ENCODE results near the gene MINK1. TPM values are rescaled to one million over a fixed set of nuclear protein-coding genes. Genes with fewer than 3 reads are reported as not detected.

Gene MINK1
- total and polyA plus RNA-seq, 10 of the 15 experiments (the other 5 are each of a cell fraction or from before 2014, with no cell fraction given): 0.08 to 55.6 (median 15.0) TPM

DNA sequence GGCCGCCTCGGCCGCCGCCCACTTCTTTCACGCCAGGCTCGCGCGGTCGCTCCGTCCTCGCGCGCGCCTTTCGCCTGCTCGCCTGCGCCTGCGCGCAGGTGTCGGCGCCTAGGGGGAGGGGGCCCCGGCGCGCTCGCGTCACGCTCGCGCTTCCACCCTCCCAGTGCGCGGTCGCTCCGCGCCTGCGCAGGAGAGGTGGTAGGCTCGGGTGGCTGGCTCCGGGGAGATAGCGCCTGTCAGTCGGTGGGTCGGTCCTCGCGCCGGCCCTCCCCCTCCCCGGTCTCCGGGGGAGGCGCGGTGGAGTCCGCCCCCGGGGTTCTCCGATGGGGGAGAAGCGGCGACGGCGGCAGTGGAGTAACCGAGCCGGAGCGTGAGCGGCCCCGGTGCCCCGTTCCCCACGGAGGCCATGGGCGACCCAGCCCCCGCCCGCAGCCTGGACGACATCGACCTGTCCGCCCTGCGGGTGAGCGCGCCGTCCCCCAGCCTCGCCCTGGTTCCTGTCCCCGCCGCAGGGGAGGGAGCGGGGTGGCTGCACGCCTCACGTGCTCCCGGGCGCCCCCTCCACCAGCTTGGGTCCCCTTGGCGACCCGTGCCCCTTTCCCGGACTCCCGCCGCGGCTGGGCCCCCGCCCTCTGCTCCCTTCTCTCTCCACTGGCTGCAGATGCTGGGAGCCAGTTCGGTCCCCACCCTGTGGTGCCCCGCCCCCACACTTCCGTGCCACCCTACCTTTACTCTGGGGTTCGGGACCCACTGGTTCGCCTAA, at the start of gene MINK1 (continued):
- TF ChIP-seq SUPT20H (IDR thresholded peaks at IDR 0.05; ENCODE audit: borderline replicate concordance, control insufficient read depth, low read depth, low read length) (no peak), SMC3 (IDR thresholded peaks at IDR 0.05; ENCODE audit: borderline replicate concordance, low read length) (no peak), SMAD1 (IDR thresholded peaks at IDR 0.05; ENCODE audit: low read depth, partially characterized antibody) (no peak), MEF2B (IDR thresholded peaks at IDR 0.05; ENCODE audit: partially characterized antibody, poor library complexity, severe bottlenecking) (no peak)
- TF ChIP-seq, protein P1, sequence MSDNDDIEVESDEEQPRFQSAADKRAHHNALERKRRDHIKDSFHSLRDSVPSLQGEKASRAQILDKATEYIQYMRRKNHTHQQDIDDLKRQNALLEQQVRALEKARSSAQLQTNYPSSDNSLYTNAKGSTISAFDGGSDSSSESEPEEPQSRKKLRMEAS (IDR thresholded peaks at IDR 0.05; ENCODE audit: low read depth, low read length): no peak
- TF ChIP-seq, protein P2, sequence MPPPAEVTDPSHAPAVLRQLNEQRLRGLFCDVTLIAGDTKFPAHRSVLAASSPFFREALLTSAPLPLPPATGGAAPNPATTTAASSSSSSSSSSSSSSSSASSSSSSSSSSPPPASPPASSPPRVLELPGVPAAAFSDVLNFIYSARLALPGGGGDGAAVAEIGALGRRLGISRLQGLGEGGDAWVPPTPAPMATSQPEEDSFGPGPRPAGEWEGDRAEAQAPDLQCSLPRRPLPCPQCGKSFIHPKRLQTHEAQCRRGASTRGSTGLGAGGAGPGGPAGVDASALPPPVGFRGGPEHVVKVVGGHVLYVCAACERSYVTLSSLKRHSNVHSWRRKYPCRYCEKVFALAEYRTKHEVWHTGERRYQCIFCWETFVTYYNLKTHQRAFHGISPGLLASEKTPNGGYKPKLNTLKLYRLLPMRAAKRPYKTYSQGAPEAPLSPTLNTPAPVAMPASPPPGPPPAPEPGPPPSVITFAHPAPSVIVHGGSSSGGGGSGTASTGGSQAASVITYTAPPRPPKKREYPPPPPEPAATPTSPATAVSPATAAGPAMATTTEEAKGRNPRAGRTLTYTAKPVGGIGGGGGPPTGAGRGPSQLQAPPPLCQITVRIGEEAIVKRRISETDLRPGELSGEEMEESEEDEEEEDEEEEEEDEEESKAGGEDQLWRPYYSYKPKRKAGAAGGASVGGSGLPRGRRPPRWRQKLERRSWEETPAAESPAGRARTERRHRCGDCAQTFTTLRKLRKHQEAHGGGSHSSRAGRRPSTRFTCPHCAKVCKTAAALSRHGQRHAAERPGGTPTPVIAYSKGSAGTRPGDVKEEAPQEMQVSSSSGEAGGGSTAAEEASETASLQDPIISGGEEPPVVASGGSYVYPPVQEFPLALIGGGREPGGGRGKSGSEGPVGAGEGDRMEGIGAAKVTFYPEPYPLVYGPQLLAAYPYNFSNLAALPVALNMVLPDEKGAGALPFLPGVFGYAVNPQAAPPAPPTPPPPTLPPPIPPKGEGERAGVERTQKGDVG (CRISPR knock-in tag; IDR thresholded peaks at IDR 0.05): no peak
- TF ChIP-seq, protein P3, sequence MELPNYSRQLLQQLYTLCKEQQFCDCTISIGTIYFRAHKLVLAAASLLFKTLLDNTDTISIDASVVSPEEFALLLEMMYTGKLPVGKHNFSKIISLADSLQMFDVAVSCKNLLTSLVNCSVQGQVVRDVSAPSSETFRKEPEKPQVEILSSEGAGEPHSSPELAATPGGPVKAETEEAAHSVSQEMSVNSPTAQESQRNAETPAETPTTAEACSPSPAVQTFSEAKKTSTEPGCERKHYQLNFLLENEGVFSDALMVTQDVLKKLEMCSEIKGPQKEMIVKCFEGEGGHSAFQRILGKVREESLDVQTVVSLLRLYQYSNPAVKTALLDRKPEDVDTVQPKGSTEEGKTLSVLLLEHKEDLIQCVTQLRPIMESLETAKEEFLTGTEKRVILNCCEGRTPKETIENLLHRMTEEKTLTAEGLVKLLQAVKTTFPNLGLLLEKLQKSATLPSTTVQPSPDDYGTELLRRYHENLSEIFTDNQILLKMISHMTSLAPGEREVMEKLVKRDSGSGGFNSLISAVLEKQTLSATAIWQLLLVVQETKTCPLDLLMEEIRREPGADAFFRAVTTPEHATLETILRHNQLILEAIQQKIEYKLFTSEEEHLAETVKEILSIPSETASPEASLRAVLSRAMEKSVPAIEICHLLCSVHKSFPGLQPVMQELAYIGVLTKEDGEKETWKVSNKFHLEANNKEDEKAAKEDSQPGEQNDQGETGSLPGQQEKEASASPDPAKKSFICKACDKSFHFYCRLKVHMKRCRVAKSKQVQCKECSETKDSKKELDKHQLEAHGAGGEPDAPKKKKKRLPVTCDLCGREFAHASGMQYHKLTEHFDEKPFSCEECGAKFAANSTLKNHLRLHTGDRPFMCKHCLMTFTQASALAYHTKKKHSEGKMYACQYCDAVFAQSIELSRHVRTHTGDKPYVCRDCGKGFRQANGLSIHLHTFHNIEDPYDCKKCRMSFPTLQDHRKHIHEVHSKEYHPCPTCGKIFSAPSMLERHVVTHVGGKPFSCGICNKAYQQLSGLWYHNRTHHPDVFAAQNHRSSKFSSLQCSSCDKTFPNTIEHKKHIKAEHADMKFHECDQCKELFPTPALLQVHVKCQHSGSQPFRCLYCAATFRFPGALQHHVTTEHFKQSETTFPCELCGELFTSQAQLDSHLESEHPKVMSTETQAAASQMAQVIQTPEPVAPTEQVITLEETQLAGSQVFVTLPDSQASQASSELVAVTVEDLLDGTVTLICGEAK (IDR thresholded peaks at IDR 0.05; ENCODE audit: borderline replicate concordance): no peak
- TF ChIP-seq, protein P4, sequence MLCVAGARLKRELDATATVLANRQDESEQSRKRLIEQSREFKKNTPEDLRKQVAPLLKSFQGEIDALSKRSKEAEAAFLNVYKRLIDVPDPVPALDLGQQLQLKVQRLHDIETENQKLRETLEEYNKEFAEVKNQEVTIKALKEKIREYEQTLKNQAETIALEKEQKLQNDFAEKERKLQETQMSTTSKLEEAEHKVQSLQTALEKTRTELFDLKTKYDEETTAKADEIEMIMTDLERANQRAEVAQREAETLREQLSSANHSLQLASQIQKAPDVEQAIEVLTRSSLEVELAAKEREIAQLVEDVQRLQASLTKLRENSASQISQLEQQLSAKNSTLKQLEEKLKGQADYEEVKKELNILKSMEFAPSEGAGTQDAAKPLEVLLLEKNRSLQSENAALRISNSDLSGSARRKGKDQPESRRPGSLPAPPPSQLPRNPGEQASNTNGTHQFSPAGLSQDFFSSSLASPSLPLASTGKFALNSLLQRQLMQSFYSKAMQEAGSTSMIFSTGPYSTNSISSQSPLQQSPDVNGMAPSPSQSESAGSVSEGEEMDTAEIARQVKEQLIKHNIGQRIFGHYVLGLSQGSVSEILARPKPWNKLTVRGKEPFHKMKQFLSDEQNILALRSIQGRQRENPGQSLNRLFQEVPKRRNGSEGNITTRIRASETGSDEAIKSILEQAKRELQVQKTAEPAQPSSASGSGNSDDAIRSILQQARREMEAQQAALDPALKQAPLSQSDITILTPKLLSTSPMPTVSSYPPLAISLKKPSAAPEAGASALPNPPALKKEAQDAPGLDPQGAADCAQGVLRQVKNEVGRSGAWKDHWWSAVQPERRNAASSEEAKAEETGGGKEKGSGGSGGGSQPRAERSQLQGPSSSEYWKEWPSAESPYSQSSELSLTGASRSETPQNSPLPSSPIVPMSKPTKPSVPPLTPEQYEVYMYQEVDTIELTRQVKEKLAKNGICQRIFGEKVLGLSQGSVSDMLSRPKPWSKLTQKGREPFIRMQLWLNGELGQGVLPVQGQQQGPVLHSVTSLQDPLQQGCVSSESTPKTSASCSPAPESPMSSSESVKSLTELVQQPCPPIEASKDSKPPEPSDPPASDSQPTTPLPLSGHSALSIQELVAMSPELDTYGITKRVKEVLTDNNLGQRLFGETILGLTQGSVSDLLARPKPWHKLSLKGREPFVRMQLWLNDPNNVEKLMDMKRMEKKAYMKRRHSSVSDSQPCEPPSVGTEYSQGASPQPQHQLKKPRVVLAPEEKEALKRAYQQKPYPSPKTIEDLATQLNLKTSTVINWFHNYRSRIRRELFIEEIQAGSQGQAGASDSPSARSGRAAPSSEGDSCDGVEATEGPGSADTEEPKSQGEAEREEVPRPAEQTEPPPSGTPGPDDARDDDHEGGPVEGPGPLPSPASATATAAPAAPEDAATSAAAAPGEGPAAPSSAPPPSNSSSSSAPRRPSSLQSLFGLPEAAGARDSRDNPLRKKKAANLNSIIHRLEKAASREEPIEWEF (IDR thresholded peaks at IDR 0.05; ENCODE audit: insufficient replicate concordance, low read depth, low read length): no peak
- TF ChIP-seq, protein P5, sequence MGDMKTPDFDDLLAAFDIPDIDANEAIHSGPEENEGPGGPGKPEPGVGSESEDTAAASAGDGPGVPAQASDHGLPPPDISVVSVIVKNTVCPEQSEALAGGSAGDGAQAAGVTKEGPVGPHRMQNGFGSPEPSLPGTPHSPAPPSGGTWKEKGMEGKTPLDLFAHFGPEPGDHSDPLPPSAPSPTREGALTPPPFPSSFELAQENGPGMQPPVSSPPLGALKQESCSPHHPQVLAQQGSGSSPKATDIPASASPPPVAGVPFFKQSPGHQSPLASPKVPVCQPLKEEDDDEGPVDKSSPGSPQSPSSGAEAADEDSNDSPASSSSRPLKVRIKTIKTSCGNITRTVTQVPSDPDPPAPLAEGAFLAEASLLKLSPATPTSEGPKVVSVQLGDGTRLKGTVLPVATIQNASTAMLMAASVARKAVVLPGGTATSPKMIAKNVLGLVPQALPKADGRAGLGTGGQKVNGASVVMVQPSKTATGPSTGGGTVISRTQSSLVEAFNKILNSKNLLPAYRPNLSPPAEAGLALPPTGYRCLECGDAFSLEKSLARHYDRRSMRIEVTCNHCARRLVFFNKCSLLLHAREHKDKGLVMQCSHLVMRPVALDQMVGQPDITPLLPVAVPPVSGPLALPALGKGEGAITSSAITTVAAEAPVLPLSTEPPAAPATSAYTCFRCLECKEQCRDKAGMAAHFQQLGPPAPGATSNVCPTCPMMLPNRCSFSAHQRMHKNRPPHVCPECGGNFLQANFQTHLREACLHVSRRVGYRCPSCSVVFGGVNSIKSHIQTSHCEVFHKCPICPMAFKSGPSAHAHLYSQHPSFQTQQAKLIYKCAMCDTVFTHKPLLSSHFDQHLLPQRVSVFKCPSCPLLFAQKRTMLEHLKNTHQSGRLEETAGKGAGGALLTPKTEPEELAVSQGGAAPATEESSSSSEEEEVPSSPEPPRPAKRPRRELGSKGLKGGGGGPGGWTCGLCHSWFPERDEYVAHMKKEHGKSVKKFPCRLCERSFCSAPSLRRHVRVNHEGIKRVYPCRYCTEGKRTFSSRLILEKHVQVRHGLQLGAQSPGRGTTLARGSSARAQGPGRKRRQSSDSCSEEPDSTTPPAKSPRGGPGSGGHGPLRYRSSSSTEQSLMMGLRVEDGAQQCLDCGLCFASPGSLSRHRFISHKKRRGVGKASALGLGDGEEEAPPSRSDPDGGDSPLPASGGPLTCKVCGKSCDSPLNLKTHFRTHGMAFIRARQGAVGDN (IDR thresholded peaks at IDR 0.05): peak; percentile 35; the same call in 1 of the 2 replicates
